Epithelial cell of proximal tubule (primary cell): Measurements from ENCODE around the gene DOCK2. TPM values are rescaled to one million over a fixed set of nuclear protein-coding genes. Genes with fewer than 3 reads are reported as not detected.

Experiments
- DNase-seq: peaks from one replicate; pipeline ENCODE4 v3.0.0-alpha.2; 2011; ENCODE audit warnings: low read depth
- H3K4me3 ChIP-seq: 2 replicates; pipeline ENCODE4 v1.5.1; 2011; ENCODE audit warnings: low read depth, mild to moderate bottlenecking, low read length
- total RNA-seq: library from RNA; depleted of rRNA; stranded (reverse); fragments of >200 nt; gene quantifications from 2 replicates; pipeline ENCODE4 v1.2.3, GENCODE V29; 2015
- TF ChIP-seq, protein P1 (sequence below): conservative IDR thresholded peaks from 2 replicates; pipeline ENCODE4 v1.5.1; 2012; ENCODE audit warnings: low read depth, mild to moderate bottlenecking, low read length

The DOCK2 gene
- total RNA-seq, 1 donor from 2014 or later, result 30.4 TPM

GRCh38 chr5:170104710-170105109 lies 467.6 kb downstream of the DOCK2 start:
- DNase-seq, result no peak
- no peak overlapping the region for H3K4me3 ChIP-seq
- TF ChIP-seq, protein P1, sequence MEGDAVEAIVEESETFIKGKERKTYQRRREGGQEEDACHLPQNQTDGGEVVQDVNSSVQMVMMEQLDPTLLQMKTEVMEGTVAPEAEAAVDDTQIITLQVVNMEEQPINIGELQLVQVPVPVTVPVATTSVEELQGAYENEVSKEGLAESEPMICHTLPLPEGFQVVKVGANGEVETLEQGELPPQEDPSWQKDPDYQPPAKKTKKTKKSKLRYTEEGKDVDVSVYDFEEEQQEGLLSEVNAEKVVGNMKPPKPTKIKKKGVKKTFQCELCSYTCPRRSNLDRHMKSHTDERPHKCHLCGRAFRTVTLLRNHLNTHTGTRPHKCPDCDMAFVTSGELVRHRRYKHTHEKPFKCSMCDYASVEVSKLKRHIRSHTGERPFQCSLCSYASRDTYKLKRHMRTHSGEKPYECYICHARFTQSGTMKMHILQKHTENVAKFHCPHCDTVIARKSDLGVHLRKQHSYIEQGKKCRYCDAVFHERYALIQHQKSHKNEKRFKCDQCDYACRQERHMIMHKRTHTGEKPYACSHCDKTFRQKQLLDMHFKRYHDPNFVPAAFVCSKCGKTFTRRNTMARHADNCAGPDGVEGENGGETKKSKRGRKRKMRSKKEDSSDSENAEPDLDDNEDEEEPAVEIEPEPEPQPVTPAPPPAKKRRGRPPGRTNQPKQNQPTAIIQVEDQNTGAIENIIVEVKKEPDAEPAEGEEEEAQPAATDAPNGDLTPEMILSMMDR, result no peak

DNA sequence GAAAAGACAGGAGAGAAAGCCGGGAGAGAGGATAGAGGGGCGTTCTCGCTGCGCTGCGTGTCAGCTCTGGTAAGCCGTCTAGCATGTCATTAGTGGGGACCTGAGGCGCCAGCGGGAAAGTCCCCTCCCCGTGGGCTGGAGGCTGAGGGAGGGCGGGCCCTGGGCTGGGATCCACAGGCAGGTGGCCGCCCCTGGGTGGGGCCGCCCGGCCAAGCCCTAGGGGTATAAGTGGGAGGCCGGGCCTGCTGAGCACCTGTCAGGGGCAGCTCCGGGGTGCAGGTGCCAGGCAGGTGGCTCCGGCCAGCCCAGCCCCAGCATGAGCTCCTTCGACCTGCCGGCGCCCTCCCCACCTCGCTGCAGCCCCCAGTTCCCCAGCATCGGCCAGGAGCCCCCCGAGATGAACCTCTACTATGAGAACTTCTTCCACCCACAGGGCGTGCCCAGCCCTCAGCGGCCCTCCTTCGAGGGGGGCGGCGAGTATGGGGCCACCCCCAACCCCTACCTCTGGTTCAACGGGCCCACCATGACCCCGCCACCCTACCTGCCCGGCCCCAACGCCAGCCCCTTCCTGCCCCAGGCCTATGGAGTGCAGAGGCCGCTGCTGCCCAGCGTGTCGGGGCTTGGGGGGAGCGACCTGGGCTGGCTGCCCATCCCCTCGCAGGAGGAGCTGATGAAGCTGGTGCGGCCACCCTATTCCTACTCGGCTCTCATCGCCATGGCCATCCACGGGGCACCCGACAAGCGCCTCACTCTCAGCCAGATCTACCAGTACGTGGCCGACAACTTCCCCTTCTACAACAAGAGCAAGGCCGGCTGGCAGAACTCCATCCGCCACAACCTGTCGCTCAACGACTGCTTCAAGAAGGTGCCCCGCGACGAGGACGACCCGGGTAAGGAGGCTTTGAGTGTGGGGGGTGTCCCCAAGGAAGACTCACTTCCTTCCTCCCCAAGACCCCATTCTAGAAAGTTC lies 468.9 kb downstream of the DOCK2 start, which contains the start of gene FOXI1:
Gene FOXI1, plus strand, starts transcription at position 256 of the 970 bp plus-strand sequence. Its CDS starts 61 bp downstream, at position 317.
- no peak within 1 kb of the TSS for H3K4me3 ChIP-seq
- TF ChIP-seq, protein P1, result no peak
- no peak for DNase-seq

GRCh38 chr5:170107674-170108073 lies 470.6 kb downstream of the DOCK2 start:
- H3K4me3 ChIP-seq, result no peak overlapping the region
- DNase-seq, result no peak
- TF ChIP-seq, protein P1, result no peak

- TF ChIP-seq, protein P1, result no peak
- DNase-seq, result no peak
- no peak overlapping the region for H3K4me3 ChIP-seq
Measured at GRCh38 chr5:170108266-170108785, 471.3 kb downstream of the DOCK2 start.

- DNase-seq, result no peak
- no peak overlapping the region for H3K4me3 ChIP-seq
- TF ChIP-seq, protein P1, result no peak
Measured at GRCh38 chr5:170109059-170110031, 472.3 kb downstream of the DOCK2 start.

DNA sequence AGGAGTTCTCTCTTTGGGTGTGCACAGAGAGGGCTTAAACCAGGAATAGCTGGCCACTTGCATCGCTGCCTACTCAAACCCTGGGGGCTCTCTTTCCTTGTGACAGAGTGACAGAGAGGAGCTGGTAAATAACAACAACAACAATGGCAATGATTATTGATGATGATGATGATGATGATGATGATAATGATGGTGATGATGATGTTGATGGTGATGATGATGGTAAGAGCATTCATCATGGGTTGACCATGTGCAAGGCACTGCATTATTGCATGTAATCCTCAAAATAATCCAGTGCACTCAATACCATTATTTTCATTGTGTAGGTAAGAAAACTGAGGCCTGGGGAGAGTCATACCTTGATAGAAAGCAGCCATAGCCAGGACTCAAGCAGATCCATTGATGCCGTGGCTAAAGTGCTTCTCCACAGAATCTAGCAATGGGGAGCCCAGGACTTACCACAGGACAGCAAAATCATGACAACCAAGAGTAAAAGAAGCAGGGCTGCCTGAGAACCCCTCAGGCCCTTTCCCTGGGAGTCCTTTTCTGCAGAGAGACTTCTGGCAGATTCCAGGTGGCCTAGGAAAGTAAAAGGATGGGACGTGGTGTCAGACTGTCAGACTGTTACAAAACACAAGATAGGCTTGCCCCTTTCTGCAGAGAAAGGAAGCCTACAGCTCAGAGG lies 473.5 kb downstream of the DOCK2 start:
- no peak overlapping the region for H3K4me3 ChIP-seq
- no peak for DNase-seq
- TF ChIP-seq, protein P1, result no peak
